IPS-20b (cell line): ENCODE measurements around the gene INAVA.
"Not testable (repeated sequence)": the region's sequence is repeated elsewhere in the genome, so short reads cannot be mapped to it uniquely, and the experiment has no call there.

Source experiments
- H3K27ac ChIP-seq: one replicate; pipeline ENCODE4 v1.5.1; 2013; ENCODE audit warnings: low read length
- H3K27me3 ChIP-seq: 2 replicates; pipeline ENCODE4 v1.6.1; 2013; ENCODE audit warnings: mild to moderate bottlenecking, low read length, inconsistent platforms; ENCODE audit not compliant: insufficient read depth
- H3K36me3 ChIP-seq: 2 replicates; pipeline ENCODE4 v1.6.1; 2013; ENCODE audit warnings: low read depth, mild to moderate bottlenecking, inconsistent platforms, low read length, moderate library complexity; ENCODE audit not compliant: insufficient read depth
- H3K4me1 ChIP-seq: 2 replicates; pipeline ENCODE4 v1.6.1; 2013; ENCODE audit warnings: mild to moderate bottlenecking, control low read depth, inconsistent platforms, low read length, moderate library complexity; ENCODE audit not compliant: insufficient read depth
- H3K4me3 ChIP-seq: 2 replicates; pipeline ENCODE4 v1.5.1; 2013; ENCODE audit warnings: mild to moderate bottlenecking, low read length, inconsistent platforms
- H3K9ac ChIP-seq: 2 replicates; pipeline ENCODE4 v1.6.1; 2013; ENCODE audit warnings: low read depth, mild to moderate bottlenecking, inconsistent platforms, low read length, moderate library complexity
- H3K9me3 ChIP-seq: 2 replicates; pipeline ENCODE4 v1.6.1; 2013; ENCODE audit warnings: mild to moderate bottlenecking, low read depth, low read length, inconsistent platforms; ENCODE audit not compliant: insufficient read depth

Gene INAVA

GRCh38 chr1:200959411-200959921, 64.8 kb downstream of the INAVA start:
- H3K9me3 ChIP-seq = no peaks in the 10 kb centered on the region
- no peak overlapping the region for H3K4me3 ChIP-seq
- H3K4me1 ChIP-seq = no peaks in the 10 kb centered on the region
- H3K9ac ChIP-seq = no peak overlapping the region
- no peak overlapping the region for H3K27ac ChIP-seq
- H3K27me3 ChIP-seq = no peaks in the 10 kb centered on the region
- no peaks in the 10 kb centered on the region for H3K36me3 ChIP-seq

GRCh38 chr1:200960236-200960947, 65.7 kb downstream of the INAVA start:
- H3K27me3 ChIP-seq = no peaks in the 10 kb centered on the region
- no peaks in the 10 kb centered on the region for H3K4me1 ChIP-seq
- no peaks in the 10 kb centered on the region for H3K9me3 ChIP-seq
- no peak overlapping the region for H3K27ac ChIP-seq
- no peak overlapping the region for H3K9ac ChIP-seq
- H3K4me3 ChIP-seq = no peak overlapping the region
- no peaks in the 10 kb centered on the region for H3K36me3 ChIP-seq

GRCh38 chr1:200960948-200961340, 66.2 kb downstream of the INAVA start:
- no peak overlapping the region for H3K4me3 ChIP-seq
- H3K9me3 ChIP-seq = no peaks in the 10 kb centered on the region
- H3K9ac ChIP-seq = no peak overlapping the region
- no peak overlapping the region for H3K27ac ChIP-seq
- H3K4me1 ChIP-seq = no peaks in the 10 kb centered on the region
- no peaks in the 10 kb centered on the region for H3K27me3 ChIP-seq
- no peaks in the 10 kb centered on the region for H3K36me3 ChIP-seq

GRCh38 chr1:200962151-200962550, 67.5 kb downstream of the INAVA start:
- not testable (repeated sequence) for H3K27me3 ChIP-seq, H3K4me3 ChIP-seq, H3K36me3 ChIP-seq, H3K9ac ChIP-seq, H3K9me3 ChIP-seq, H3K27ac ChIP-seq, H3K4me1 ChIP-seq

- Histone ChIP-seq H3K27ac (no peak overlapping the region), H3K4me3 (no peak overlapping the region), H3K27me3 (no peaks in the 10 kb centered on the region), H3K4me1 (no peaks in the 10 kb centered on the region), H3K36me3 (no peaks in the 10 kb centered on the region), H3K9ac (no peak overlapping the region), H3K9me3 (no peaks in the 10 kb centered on the region)
These were observed 67.9 kb downstream of the INAVA start for GRCh38 chr1:200962631-200963030.

GRCh38 chr1:200963076-200963475, 68.4 kb downstream of the INAVA start:
- Histone ChIP-seq H3K9ac (no peak overlapping the region), H3K27ac (no peak overlapping the region), H3K4me3 (no peak overlapping the region), H3K27me3 (no peaks in the 10 kb centered on the region), H3K36me3 (no peaks in the 10 kb centered on the region), H3K9me3 (no peaks in the 10 kb centered on the region), H3K4me1 (no peaks in the 10 kb centered on the region)

GRCh38 chr1:200963888-200964287, 69.2 kb downstream of the INAVA start:
- not testable (repeated sequence) for H3K4me3 ChIP-seq, H3K4me1 ChIP-seq, H3K36me3 ChIP-seq, H3K27me3 ChIP-seq, H3K27ac ChIP-seq, H3K9ac ChIP-seq, H3K9me3 ChIP-seq
